Measurements from ENCODE around the gene PGAP6. TPM values are rescaled to one million over a fixed set of nuclear protein-coding genes. Genes with fewer than 3 reads are reported as not detected.

PGAP6 gene
- total and polyA plus RNA-seq, 2 of the 13 experiments (the other 11 are each of a cell fraction or from before 2014, with no cell fraction given): 52.7 to 136 TPM

- no peak for TF ChIP-seq SIN3B (IDR thresholded peaks at IDR 0.05; ENCODE audit: low read length)
- TF ChIP-seq ZFP36L2 (CRISPR knock-in tag; IDR thresholded peaks at IDR 0.05): no peak
- no peak; the same call in 1 of the 2 replicates for TF ChIP-seq ZNF768 (CRISPR knock-in tag; IDR thresholded peaks at IDR 0.05)
- 0 out of 2 replicates have a peak, but pooled peaks have one; percentile 34 for TF ChIP-seq E2F5 (CRISPR knock-in tag; conservative IDR thresholded peaks at IDR 0.05)
- TF ChIP-seq PAX8 (CRISPR knock-in tag; IDR thresholded peaks at IDR 0.05; ENCODE audit: borderline replicate concordance): no peak
- TF ChIP-seq ZNF512B (CRISPR knock-in tag; IDR thresholded peaks at IDR 0.05; ENCODE audit: borderline replicate concordance): peak; percentile 52; the same call in 1 of the 2 replicates
- TF ChIP-seq ZNF431 (CRISPR knock-in tag; IDR thresholded peaks at IDR 0.05; ENCODE audit: borderline replicate concordance, low read depth): peak; percentile 62; the same call in 1 of the 2 replicates
- TF ChIP-seq ZBTB42 (CRISPR knock-in tag; IDR thresholded peaks at IDR 0.05): no peak
- TF ChIP-seq ZSCAN9 (CRISPR knock-in tag; IDR thresholded peaks at IDR 0.05; ENCODE audit: borderline replicate concordance): peak; percentile 75
- peak; percentile 82 for TF ChIP-seq SOX5 (CRISPR knock-in tag; IDR thresholded peaks at IDR 0.05; ENCODE audit: borderline replicate concordance)
- TF ChIP-seq ZBTB25 (CRISPR knock-in tag; IDR thresholded peaks at IDR 0.05): no peak
- TF ChIP-seq ZNF772 (CRISPR knock-in tag; IDR thresholded peaks at IDR 0.05): peak; percentile 14; the same call in 1 of the 2 replicates
- TF ChIP-seq ZNF749 (CRISPR knock-in tag; IDR thresholded peaks at IDR 0.05; ENCODE audit: borderline replicate concordance): no peak
- no peak for TF ChIP-seq TEAD2 (CRISPR knock-in tag; IDR thresholded peaks at IDR 0.05)
- peak; percentile 51; the same call in 1 of the 2 replicates for TF ChIP-seq NCOA2 (CRISPR knock-in tag; IDR thresholded peaks at IDR 0.05)
- TF ChIP-seq HBP1 (CRISPR knock-in tag; IDR thresholded peaks at IDR 0.05; ENCODE audit: low read depth): no peak; the same call in 1 of the 2 replicates
- TF ChIP-seq ZNF672 (CRISPR knock-in tag; IDR thresholded peaks at IDR 0.05): no peak
- no peak for TF ChIP-seq CHD2 (IDR thresholded peaks at IDR 0.05; ENCODE audit: low read depth, low read length)
- TF ChIP-seq NFIC (IDR thresholded peaks at IDR 0.05; ENCODE audit: low read length): no peak
- TF ChIP-seq ZNF792 (CRISPR knock-in tag; IDR thresholded peaks at IDR 0.05): peak; percentile 23; the same call in 1 of the 2 replicates
- peak; percentile 83 for TF ChIP-seq CBX1 (IDR thresholded peaks at IDR 0.05; ENCODE audit: low read depth)
- TF ChIP-seq ZNF296 (CRISPR knock-in tag; conservative IDR thresholded peaks at IDR 0.05): no peak
- no peak for TF ChIP-seq PRDM4 (CRISPR knock-in tag; IDR thresholded peaks at IDR 0.05; ENCODE audit: borderline replicate concordance)
These were observed 39.1 kb downstream of the PGAP6 start (continued) for GRCh38 chr16:342455-343213.
